ENCODE data around the gene ZNF710. TPM values are rescaled to one million over a fixed set of nuclear protein-coding genes. Genes with fewer than 3 reads are reported as not detected.

ZNF710 gene
- total RNA-seq, 1 donor from 2014 or later, result 26.9 TPM

- no peaks in the 10 kb centered on the region for H3K27me3 ChIP-seq (ENCODE audit: insufficient read depth, low read length)
- Mint-ChIP-seq H3K4me1 (ENCODE audit: low read depth, unreplicated experiment) (peaks cover 8% of the 10 kb centered on the region), H3K36me3 (ENCODE audit: low read depth, unreplicated experiment) (peaks cover 33% of the 10 kb centered on the region), H3K27me3 (ENCODE audit: low read depth, unreplicated experiment) (no peaks in the 10 kb centered on the region), H3K9me3 (ENCODE audit: unreplicated experiment) (no peaks in the 10 kb centered on the region), H3K27ac (ENCODE audit: unreplicated experiment) (no peak overlapping the region), H3K4me3 (ENCODE audit: unreplicated experiment) (no peak overlapping the region)
- H3K9me3 ChIP-seq (ENCODE audit: insufficient read depth, low read depth, low read length), result no peaks in the 10 kb centered on the region
- DNase-seq (ENCODE audit: low read depth) (no peak), FAIRE-seq (no peak)
- peaks cover 4% of the 10 kb centered on the region for H3K36me3 ChIP-seq (ENCODE audit: insufficient read depth, low read length)
- H3K4me3 ChIP-seq (ENCODE audit: insufficient read depth, low read depth, low read length), result no peak overlapping the region
- H3K4me1 ChIP-seq (ENCODE audit: insufficient read depth, low read length), result peaks cover 2% of the 10 kb centered on the region
- H3K79me2 ChIP-seq (ENCODE audit: insufficient read depth, low read length), result peaks cover 46% of the 10 kb centered on the region
- H3K4me2 ChIP-seq (ENCODE audit: low read length), result no peak overlapping the region
- TF ChIP-seq CTCF (IDR thresholded peaks at IDR 0.05; ENCODE audit: insufficient read depth, low read depth, low read length) (no peak), EZH2 (IDR thresholded peaks at IDR 0.05; ENCODE audit: insufficient read depth, low read length) (no peak)
- no peak overlapping the region for H3K27ac ChIP-seq (ENCODE audit: low read depth, low read length)
- H2AFZ ChIP-seq (ENCODE audit: low read depth, low read length), result no peak overlapping the region
- peaks cover 56% of the 10 kb centered on the region for H4K20me1 ChIP-seq (ENCODE audit: insufficient read depth, low read length)
- no peak overlapping the region for H3K9ac ChIP-seq (ENCODE audit: low read length)
These were observed 90.2 kb downstream of the ZNF710 start for GRCh38 chr15:90091156-90091931.

- Histone ChIP-seq H3K4me3 (ENCODE audit: insufficient read depth, low read depth, low read length) (no peak overlapping the region), H3K27ac (ENCODE audit: low read depth, low read length) (no peak overlapping the region), H3K4me1 (ENCODE audit: insufficient read depth, low read length) (peaks cover 28% of the 10 kb centered on the region), H2AFZ (ENCODE audit: low read depth, low read length) (no peak overlapping the region), H3K36me3 (ENCODE audit: insufficient read depth, low read length) (no peaks in the 10 kb centered on the region), H3K79me2 (ENCODE audit: insufficient read depth, low read length) (peaks cover 78% of the 10 kb centered on the region), H3K9me3 (ENCODE audit: insufficient read depth, low read depth, low read length) (no peaks in the 10 kb centered on the region), H3K9ac (ENCODE audit: low read length) (no peak overlapping the region), H3K27me3 (ENCODE audit: insufficient read depth, low read length) (no peaks in the 10 kb centered on the region), H3K4me2 (ENCODE audit: low read length) (no peak overlapping the region), H4K20me1 (ENCODE audit: insufficient read depth, low read length) (peaks cover 66% of the 10 kb centered on the region)
- H3K36me3 Mint-ChIP-seq (ENCODE audit: low read depth, unreplicated experiment), result peaks cover 14% of the 10 kb centered on the region
- peaks cover 35% of the 10 kb centered on the region for H3K4me1 Mint-ChIP-seq (ENCODE audit: low read depth, unreplicated experiment)
- TF ChIP-seq EZH2 (IDR thresholded peaks at IDR 0.05; ENCODE audit: insufficient read depth, low read length) (no peak), CTCF (IDR thresholded peaks at IDR 0.05; ENCODE audit: insufficient read depth, low read depth, low read length) (no peak)
- H3K27ac Mint-ChIP-seq (ENCODE audit: unreplicated experiment), result no peak overlapping the region
- FAIRE-seq, result no peak
- no peaks in the 10 kb centered on the region for H3K27me3 Mint-ChIP-seq (ENCODE audit: low read depth, unreplicated experiment)
- H3K4me3 Mint-ChIP-seq (ENCODE audit: unreplicated experiment), result no peak overlapping the region
- no peak for DNase-seq (ENCODE audit: low read depth)
- H3K9me3 Mint-ChIP-seq (ENCODE audit: unreplicated experiment), result no peaks in the 10 kb centered on the region
These were observed 94.4 kb downstream of the ZNF710 start for GRCh38 chr15:90095521-90095959.

- no peak overlapping the region for H3K9ac ChIP-seq (ENCODE audit: low read length)
- no peak overlapping the region for H2AFZ ChIP-seq (ENCODE audit: low read depth, low read length)
- Mint-ChIP-seq H3K27me3 (ENCODE audit: low read depth, unreplicated experiment) (no peaks in the 10 kb centered on the region), H3K4me1 (ENCODE audit: low read depth, unreplicated experiment) (peaks cover 42% of the 10 kb centered on the region), H3K27ac (ENCODE audit: unreplicated experiment) (no peak overlapping the region), H3K4me3 (ENCODE audit: unreplicated experiment) (no peak overlapping the region), H3K36me3 (ENCODE audit: low read depth, unreplicated experiment) (peaks cover 5% of the 10 kb centered on the region), H3K9me3 (ENCODE audit: unreplicated experiment) (no peaks in the 10 kb centered on the region)
- TF ChIP-seq EZH2 (IDR thresholded peaks at IDR 0.05; ENCODE audit: insufficient read depth, low read length), result no peak
- peaks cover 82% of the 10 kb centered on the region for H3K79me2 ChIP-seq (ENCODE audit: insufficient read depth, low read length)
- DNase-seq (ENCODE audit: low read depth) (no peak), FAIRE-seq (no peak)
- no peaks in the 10 kb centered on the region for H3K27me3 ChIP-seq (ENCODE audit: insufficient read depth, low read length)
- H3K4me2 ChIP-seq (ENCODE audit: low read length), result peak overlapping the region; percentile 72
- peaks cover 69% of the 10 kb centered on the region for H4K20me1 ChIP-seq (ENCODE audit: insufficient read depth, low read length)
- H3K36me3 ChIP-seq (ENCODE audit: insufficient read depth, low read length), result no peaks in the 10 kb centered on the region
- H3K4me3 ChIP-seq (ENCODE audit: insufficient read depth, low read depth, low read length), result no peak overlapping the region
- no peaks in the 10 kb centered on the region for H3K9me3 ChIP-seq (ENCODE audit: insufficient read depth, low read depth, low read length)
- H3K27ac ChIP-seq (ENCODE audit: low read depth, low read length), result peak overlapping the region; percentile 59
- peaks cover 39% of the 10 kb centered on the region for H3K4me1 ChIP-seq (ENCODE audit: insufficient read depth, low read length)
These were observed 96.4 kb downstream of the ZNF710 start for GRCh38 chr15:90097475-90097874.
